ENCODE measurements around the gene CUEDC1. TPM values are rescaled to one million over a fixed set of nuclear protein-coding genes. Genes with fewer than 3 reads are reported as not detected.
A peak's percentile ranks its signal among the peaks of the same experiment; 100 is the strongest.

Gene CUEDC1
- total RNA-seq, 1 donor from 2014 or later = 14.5 TPM

DNA sequence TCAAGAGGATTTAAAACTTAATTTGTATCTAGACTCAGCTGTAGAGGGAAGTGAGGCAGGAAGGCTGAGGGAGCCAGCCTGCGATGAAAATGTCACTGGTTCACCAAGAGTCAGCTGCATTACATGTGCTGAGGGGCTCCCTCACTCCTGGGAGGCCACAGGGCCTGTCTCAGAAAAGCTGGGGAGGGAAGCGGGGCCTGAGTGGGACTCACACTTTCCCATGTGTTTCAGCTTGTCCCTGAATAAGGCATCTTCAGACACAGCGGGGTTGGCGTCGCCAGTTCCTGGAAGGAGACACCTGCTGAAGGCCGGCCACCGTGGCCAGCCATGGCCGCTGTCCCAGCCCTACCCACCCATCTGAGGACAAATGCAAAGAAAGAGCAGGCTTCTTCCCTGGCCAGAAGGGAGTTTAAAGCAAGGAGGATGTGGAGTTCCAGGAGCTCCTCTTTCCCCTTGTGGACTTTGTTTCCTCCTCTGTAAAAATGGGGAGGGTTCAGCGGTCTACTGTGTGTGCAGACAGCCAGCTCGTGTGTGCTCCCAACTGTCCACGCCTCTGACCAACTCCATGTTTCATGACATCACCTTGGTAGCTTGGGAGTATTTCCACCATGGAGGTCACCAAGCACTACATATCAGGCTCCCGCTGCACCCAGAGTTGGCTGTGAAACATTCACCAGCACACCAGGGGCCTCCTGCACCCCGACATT lies 86.1 kb downstream of the CUEDC1 start:
- no peak for DNase-seq (ENCODE audit: low read depth)
- TF ChIP-seq, protein P1, sequence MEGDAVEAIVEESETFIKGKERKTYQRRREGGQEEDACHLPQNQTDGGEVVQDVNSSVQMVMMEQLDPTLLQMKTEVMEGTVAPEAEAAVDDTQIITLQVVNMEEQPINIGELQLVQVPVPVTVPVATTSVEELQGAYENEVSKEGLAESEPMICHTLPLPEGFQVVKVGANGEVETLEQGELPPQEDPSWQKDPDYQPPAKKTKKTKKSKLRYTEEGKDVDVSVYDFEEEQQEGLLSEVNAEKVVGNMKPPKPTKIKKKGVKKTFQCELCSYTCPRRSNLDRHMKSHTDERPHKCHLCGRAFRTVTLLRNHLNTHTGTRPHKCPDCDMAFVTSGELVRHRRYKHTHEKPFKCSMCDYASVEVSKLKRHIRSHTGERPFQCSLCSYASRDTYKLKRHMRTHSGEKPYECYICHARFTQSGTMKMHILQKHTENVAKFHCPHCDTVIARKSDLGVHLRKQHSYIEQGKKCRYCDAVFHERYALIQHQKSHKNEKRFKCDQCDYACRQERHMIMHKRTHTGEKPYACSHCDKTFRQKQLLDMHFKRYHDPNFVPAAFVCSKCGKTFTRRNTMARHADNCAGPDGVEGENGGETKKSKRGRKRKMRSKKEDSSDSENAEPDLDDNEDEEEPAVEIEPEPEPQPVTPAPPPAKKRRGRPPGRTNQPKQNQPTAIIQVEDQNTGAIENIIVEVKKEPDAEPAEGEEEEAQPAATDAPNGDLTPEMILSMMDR (conservative IDR thresholded peaks at IDR 0.05; ENCODE audit: low read depth, low read length) = no peak
- no peak overlapping the region for H3K4me3 ChIP-seq (ENCODE audit: low read depth, low read length)

DNA sequence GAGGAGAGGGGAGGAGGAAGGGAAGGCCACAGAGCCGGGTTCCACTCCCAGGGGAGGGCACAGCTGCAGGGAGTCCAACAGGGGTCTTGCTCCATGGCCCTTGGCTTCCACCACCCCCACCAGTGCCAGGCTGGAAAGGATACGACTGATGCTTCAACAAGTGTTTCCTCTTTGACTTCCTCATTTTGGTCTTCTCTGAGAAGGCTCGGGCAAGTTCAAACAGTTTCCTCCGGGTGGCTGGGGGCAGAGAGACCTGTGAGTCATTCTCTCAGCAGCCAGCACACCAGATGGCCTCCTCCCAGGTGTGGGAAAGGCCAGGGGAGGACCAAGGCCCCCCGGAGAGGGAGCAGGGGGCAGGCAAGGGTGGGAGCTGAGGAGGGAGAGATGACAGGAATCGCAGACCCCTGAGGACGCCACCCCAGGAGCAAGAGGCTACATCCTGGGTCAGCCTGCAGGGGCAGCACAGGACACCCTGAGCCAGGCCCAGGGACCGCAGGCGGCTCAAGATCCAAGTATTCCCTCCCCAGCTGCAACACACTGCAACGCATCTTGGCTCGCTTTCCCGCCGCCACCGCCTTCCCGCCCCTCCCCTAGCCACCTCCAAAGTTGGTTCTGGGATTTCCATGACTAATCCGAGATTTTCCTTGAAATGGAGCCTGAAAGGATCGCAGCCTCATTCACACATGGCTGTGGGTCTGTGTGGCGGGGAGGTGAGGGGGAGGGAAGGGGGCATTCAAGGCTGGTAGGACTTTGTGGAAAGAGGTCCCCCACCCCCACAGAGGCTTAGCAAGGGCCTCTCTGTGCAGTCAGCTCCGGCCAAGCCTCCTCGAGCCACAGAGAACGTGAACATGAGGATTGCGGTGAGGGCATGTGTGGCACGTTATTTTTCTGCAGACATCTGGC lies 87.0 kb downstream of the CUEDC1 start:
- no peak overlapping the region for H3K4me3 ChIP-seq (ENCODE audit: low read depth, low read length)
- TF ChIP-seq, protein P1 (conservative IDR thresholded peaks at IDR 0.05; ENCODE audit: low read depth, low read length) = peak; percentile 47
- no peak for DNase-seq (ENCODE audit: low read depth)

DNA sequence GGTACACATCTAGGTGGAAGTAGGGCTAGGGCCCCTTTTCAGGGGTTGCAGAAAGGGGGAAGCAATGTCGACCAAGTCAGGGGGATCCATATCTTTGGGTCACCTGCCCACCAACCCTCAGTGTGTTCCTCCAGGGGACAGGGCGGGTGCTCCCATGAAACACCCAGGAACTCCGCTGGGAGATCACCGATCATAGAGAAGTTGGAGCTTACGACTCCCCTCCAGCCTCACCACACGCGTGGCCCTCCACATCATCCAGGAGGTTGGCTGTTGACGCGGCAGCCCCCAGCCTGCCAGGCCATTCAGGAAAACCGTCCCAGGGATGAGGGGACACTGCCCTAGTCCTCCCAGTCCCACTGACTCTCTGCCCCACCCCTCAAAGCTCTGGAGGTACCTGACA lies 88.1 kb downstream of the CUEDC1 start:
- no peak for DNase-seq (ENCODE audit: low read depth)
- TF ChIP-seq, protein P1 (conservative IDR thresholded peaks at IDR 0.05; ENCODE audit: low read depth, low read length) = no peak
- no peak overlapping the region for H3K4me3 ChIP-seq (ENCODE audit: low read depth, low read length)

DNA sequence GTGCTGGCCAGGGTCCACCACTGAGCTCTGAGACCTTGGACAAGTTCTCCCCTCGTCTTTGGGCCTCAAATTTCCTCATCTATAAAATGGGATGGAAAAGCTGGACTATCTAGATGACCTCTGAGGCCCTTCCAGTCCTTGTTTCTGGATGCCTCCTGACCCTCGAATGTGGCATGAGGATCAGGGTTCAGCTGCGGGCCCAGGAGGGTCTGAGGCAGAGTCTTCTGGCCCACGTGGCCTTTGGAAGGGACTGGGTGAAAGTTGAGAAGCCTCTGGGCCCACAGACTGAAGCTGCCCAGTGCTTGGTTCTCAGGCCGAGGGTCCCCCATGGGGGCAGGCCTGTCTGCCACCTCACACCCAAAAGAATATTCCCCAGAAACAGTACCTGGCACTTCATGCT lies 88.5 kb downstream of the CUEDC1 start:
- DNase-seq (ENCODE audit: low read depth) = no peak
- TF ChIP-seq, protein P1 (conservative IDR thresholded peaks at IDR 0.05; ENCODE audit: low read depth, low read length) = no peak
- H3K4me3 ChIP-seq (ENCODE audit: low read depth, low read length) = no peak overlapping the region

DNA sequence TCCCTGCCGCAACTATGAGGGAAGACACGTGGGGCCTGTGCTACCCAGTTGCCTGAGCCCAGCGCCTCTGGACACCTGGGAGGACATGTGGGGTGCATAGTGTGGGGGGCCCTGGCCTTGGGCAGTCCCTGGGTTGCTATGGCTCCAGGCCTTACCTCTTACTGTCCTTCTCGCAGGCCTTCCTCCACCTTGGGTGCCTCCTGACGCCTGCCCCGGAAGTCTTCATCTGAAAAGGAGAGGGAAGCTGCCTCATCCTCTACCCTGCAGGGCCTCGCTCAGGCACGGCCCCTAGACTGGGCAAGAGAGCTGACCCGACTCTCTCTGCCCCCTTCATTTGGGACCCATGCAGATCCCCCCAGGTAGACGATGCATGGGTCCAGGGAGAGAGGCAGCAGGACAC lies 88.9 kb downstream of the CUEDC1 start:
- H3K4me3 ChIP-seq (ENCODE audit: low read depth, low read length) = no peak overlapping the region
- no peak for DNase-seq (ENCODE audit: low read depth)
- TF ChIP-seq, protein P1 (conservative IDR thresholded peaks at IDR 0.05; ENCODE audit: low read depth, low read length) = no peak

DNA sequence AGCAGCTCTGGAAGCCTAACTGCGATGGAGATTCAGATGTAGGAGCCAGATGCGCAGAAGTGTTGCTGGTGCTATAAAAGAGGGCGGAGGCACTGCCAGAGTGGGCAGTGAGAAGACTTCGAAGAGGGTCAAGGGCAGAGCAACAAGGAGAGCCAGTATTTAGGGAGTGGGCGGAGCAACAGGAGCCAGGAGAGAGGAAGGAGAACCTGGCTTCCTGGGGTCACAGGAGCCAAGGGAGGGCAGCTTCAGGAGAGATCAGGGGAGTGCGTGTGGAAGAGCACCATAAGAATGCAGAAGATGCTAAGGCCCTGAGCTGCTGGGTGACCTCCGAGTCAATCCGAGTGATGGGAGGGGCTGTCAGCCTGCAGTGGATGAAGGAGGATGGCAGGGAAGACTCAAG lies 90.9 kb downstream of the CUEDC1 start:
- H3K4me3 ChIP-seq (ENCODE audit: low read depth, low read length) = no peak overlapping the region
- no peak for DNase-seq (ENCODE audit: low read depth)
- TF ChIP-seq, protein P1 (conservative IDR thresholded peaks at IDR 0.05; ENCODE audit: low read depth, low read length) = no peak
